Posterior cingulate gyrus (tissue), 11 donors: Measurements from ENCODE around the gene SLC6A13.

Experiments used
- DNase-seq, 10 donors: peaks; one replicate each; pipeline versions ENCODE4 v3.0.0 to v3.0.0-alpha.2; 2020 to 2021; ENCODE audit warnings: mixed read lengths in 3 of 10
- intact Hi-C: fragments of 100-400 bp; cut with DNase I; formaldehyde crosslinking; loops from one replicate; pipeline ENCODE4 v1.15.1; 2023

Gene SLC6A13

DNA sequence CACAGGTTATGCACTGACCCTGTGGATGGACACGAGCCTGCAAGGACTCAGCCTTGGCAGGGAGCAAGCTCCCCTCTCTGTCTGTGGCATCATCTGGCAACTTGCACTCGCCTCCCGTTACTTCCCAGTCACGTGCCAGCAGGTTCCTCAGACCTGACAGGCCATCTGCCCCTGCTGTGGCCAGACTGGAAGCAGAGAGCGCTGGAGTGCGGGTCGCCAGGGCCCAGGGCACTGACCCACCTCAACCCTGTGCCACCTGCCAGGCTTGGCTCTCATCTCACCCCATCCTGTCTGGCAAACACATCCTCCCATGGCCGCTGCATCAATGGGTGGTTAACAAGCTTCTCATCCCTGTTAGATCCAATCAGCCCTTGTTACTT lies 77.1 kb downstream of the SLC6A13 start:
- intact Hi-C loops: no loop called here
- DNase-seq: peak in 4 of 10 donors; percentile 15 to 73 (median 58)

DNA sequence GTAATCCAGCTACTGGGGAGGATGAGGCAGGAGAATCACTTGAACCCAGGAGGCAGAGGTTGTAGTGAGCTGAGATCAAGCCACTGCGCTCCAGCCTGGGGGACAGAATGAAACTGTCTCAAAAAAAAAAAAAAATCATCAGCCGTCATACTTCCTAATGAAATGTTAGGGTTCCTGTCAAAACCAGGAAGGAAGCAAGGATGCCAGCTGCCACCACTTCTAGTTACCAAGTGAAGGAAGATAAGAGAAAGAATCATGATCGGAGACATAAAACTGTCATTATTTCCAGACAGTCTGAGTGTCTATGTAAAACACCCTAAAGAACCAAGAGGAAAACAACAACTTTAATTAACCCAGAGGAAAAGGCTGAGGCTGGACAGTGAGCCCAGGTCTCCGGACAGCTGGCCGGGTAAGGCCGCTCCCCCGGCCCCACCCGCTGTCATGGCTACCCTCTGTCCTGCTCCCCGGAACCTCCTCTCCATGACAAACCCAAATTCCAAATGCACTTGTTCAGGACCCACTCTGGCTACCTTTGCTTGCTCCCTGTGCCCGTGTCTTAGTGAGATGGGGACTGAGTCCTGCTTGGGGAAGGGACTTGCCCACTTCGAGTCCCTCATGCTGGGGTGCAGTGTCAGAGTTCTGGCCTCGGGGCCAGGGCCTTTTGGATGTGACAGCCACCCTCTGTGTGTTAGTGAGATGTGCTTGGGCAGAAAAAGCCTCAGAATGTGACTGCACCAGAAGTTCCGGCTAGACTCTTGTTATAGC lies 77.6 kb downstream of the SLC6A13 start:
- peak in 4 of 10 donors; percentile 9 to 61 (median 48) for DNase-seq
- intact Hi-C loops: no loop called here

DNA sequence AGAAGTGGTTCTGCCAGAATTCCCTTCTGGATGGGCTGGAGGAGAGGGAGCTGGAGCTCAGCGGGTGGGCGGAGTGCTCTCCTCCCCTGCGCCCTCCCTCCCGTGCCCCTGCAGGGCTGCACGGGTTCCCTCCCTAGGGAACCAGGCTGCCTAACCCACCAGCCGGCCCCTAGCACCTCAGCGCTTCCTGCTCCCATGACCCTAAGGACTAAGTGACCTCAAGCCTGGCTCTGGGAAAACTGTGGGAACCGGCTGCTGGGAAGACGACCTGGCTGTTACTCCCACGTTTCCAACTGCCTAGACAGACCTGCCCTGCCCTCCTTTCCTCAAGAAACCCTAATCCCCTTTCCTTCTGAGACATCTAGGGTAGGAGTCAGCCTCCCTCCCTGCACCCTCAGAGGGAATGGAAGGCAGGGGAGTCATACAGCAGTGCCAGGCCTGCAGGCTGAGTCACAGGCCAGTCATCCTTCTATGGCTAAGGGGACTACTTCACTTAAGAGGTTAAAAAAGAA lies 80.2 kb downstream of the SLC6A13 start:
- intact Hi-C loops: no loop called here

DNA sequence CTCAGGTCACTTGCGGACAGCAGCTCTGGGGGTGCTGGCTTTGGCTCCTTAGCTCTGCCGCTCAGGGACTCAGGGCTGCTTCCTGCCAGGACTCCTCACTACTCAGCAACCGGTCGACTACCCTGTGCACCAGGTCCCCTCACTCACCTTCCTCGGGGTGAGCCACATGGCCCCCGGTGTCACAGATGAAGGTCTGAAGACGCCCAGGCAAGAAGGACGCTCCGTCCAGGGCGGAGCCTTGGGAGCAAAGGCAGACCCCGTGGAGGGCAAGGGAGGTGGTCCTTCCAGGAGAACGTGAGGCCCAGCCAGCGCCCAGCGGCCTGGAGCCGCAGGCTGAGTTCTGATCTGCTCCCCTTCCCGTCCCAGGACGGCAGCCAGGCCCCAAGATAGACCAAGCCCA lies 80.7 kb downstream of the SLC6A13 start:
- intact Hi-C loops: no loop called here
- peak in 4 of 10 donors; percentile 13 to 79 (median 52) for DNase-seq

More for the DNA sequence above, 80.2 kb downstream of the SLC6A13 start:
- peak in 3 of 10 donors; percentile 45 to 59 (median 49) for DNase-seq

DNA sequence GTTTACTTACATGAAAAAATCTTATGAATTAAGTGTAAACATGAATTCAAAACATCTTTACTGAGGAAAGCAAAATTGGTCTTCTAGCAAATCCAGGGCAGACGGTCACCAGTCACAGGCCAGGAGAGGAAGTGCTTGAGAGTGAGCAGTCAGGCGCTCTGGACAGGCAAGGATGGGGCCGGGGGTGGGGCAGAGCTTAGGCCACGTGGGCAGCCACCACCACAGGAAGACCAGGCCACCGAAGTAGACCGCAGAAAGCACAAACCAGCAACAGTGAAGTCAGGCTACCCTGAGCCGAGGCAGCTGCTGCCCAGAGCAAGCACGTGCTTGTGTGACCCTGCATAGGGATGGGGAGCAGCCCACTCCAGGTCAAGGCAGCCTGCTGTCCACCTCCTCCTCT lies 82.2 kb downstream of the SLC6A13 start:
- peak in 2 of 10 donors; percentile 59 to 82 for DNase-seq
- intact Hi-C loops: no loop called here

DNA sequence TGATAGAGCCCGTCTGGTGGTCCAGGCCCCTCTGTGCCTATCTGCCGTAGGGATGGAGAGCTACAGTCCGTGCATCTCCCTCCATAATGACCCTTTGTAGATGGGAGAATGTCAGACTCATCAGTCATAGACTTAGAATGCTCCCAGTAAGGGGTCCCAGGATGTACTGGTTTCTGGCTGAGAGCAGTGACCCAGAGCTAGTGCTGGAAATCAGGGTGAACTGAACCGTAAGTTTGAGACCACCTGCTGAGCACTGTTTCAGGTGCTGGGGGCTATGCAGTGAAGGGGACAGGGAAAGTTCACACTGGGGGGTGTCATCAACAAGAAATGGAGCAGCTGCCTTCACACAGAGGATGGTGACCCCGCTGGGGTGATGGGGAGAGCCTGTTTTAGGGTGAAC lies 82.8 kb downstream of the SLC6A13 start:
- intact Hi-C loops: no loop called here
- peak in 1 of 10 donors; percentile 15 for DNase-seq

DNA sequence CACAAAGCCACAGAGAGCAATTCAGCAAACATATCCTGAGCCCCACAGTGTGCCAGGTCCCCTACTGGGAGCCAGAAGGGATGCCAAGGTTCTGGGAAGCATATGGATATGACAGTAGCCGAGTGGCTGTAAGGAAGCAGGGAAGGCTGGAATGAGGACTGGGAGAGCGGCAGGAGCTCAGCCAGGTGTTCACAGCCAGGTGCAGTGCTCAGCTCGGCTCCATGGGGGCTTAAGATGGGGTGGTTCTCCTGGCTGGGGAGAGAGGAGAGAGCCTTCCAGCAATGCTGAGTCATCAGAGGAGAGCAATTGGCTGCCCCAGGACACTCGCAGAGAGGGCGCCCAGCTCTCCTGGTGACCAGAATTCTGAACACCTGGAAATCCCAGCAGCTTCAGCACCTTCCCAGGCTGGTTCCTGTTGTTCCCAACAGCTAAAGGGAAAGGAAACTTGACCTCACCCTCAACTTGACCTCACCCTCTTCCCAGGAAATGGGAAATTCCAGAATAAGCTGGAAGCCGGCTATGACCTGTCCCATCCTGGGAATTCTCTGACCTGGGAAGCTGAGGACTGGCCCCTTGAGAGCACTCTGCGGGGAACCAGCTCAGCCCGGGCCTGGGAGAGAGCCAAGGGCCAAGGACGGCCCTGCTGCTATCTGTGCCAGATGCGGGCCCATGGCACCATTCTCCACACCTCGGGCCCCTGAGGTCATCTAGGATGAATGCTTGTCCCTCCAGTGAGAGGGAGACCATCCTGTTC lies 83.3 kb downstream of the SLC6A13 start:
- intact Hi-C loops: no loop called here
- peak in 2 of 10 donors; percentile 62 to 65 for DNase-seq

DNA sequence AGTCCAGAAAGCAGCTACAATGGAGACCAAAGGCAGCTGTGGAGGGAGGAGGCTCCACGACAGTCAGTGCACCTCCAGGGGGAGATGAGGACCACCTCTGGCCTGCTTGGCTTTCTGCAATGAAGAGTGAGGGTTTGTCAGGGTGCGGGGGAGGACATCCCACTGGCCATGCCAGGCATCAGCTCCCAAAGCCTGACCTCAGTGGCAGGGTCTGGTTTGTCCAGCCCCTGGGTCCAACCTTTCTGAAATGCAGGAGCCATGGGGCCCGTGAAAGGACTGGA lies 83.9 kb downstream of the SLC6A13 start:
- intact Hi-C loops: no loop called here
- DNase-seq: peak in 2 of 10 donors; percentile 42 to 55

DNA sequence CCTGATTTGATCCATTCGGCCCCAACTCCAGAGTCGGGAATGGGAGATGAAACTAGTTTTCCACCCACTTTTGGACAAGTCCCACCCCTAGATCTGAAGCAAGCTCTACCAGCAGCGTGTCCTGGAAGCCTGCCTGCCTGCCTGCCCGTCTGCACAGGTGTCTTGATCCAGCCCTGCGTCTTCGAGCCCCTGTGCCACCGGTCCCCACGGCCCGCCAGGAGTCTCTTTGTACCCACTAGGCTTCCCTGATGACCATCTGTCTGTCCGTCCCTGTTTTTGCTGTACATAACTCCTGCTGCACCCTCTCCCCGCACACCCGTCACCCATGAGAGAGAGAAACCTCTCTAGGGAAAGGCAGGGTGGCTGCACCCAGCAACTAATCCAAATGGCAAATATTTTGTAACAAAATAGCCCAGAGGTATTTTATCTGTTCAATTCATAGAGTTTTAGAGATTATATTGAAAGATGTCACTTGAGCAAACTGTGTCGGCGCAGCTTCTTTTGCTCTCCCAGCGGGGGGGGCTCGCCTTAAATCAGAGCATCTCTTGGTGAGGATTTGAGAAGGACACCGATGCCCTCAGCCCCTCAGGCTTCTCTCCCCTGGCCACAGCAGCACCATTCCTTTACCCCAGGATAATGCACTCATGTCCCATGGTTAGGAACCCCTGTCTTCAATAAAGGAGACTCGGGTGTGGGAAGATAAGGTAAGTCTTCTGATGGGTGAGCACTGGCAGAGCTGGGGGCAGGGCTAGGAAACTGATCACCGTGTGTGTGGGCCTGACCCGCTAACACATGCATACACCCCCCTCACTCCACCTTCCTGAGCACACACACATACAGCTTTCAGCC lies 84.4 kb downstream of the SLC6A13 start:
- intact Hi-C loops: no loop called here
- DNase-seq: peak in 2 of 10 donors; percentile 68 to 86

DNA sequence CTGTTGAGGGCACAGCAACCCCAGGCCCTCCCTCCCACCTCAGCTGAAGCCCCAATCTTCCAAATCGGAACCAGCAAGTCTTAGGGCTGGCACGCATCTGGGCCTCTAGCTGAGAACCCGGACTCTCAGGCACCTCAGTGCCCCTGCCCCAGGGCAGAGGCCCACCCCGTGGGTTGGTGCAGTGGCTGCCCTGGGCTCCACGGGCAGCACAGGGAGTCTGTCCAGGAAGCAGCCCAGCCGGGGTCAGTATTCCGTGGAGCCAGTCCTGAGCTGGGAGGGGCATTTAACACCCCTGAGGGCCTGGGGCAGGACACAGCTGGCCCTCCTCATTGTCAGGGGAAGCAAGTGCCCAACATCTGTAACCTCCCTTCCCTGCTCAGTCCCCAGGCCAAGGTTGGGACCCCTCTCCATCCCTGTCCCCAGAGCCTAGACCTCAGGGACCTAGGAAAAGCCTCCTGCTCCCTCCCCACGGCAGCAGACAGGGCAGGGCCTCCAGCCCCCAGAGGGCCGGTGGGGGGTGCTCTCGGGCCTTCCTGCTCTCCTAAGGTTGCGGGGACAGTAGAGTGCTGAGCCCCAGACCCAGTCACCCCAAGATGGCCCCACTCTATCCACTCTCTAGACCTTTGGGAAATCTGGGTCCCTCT lies 85.2 kb downstream of the SLC6A13 start:
- peak in 2 of 10 donors; percentile 59 to 71 for DNase-seq
- intact Hi-C loops: no loop called here

DNA sequence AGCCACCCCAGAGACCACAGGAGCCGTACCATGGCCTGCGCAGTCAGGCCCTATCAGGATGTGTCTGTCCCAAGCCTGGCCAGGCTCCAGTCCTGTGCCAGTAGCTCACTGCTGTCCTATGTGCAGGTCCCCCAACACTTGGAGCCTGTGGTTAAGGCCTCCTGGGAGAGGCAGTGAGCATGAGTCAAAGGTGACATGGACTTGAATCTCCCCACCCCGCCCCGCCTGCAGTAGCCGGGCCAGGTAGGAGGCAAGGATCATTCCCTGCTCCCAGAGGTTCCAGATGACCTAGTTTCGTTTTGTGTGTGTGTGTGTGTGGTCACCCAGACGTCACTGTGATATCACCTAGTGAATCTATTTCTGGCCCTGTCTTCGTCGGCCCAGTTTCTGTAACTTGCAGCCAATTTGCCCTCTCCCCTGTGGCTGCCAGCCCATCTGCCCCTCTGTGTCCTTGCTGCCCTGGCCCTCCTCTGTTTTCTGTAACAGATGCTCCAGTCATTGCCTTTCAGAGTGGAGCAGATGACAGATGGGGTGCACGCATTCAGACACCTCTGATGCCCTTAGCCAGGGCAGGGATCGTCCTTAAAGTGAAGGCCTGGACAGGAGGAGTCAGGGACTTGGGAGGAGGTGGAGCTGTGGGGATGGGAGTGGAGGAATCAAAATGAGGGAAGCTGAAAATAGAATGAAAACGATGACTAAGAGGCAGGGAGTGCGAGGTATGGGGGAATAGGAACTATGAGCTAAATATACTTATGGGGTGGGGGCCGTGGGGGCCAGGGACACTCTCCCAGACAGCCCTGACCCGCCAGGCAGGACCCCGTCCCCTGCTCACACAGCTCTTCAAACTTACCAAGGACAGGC lies 86.1 kb downstream of the SLC6A13 start:
- intact Hi-C loops: no loop called here
- DNase-seq: peak in 3 of 10 donors; percentile 21 to 82 (median 66)

DNA sequence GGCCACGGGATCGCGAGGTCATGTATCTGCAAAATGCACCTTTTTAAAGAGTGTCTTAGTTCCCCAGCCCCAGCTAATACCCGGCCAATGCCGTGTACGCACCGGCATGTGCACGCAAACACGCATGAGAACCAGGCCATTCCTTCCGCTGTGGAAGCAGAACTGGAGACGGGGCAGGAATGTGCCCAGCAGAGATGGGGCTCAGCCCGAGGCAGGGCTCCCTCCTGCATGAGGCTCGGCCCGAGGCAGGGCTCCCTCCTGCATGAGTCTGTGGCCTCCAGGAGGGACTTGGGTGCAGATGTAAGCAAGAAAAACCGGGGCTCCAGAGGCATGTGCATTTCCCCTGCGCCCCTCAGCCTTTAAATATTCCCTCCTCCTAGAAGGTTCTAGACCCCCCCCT lies 86.9 kb downstream of the SLC6A13 start:
- intact Hi-C loops: no loop called here
- DNase-seq: peak in 2 of 10 donors; percentile 57 to 59

DNA sequence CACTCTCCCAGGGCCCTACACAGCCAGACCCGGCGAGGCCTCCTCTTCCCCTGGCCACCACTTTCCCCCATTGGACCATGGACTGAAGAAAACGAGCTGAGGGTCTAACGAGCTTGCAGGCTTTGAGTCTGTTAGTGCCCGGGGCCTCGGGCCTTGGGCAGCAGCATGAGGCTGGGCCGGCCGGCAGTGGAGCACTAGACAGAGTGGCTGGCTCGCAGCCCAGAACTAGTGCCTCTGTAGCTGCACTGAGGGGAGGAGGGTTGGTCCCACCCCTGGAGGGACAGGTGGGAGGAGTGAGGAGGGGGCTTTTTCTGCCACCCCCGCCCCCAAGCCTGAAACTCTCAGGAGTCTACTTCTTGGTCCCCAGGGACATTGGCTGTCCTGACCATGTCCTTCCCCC lies 87.4 kb downstream of the SLC6A13 start:
- intact Hi-C loops: no loop called here
- DNase-seq: peak in 5 of 10 donors; percentile 29 to 85 (median 51)

DNA sequence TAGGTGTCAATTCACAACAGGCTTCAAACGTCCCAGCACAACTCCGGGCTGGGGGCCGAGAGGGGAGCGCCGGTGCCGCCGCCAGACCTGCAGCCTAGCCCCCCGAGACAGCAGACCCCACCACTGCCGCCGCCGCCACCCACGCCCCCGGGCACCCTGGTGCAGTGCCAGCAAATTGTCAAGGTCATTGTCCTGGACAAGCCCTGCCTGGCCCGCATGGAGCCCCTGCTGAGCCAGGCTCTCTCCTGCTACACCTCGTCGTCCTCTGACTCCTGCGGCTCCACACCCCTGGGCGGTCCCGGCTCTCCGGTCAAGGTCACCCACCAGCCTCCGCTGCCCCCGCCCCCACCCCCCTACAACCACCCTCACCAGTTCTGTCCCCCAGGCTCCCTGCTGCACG lies 88.0 kb downstream of the SLC6A13 start:
- intact Hi-C loops: no loop called here
- peak in 2 of 10 donors; percentile 60 to 84 for DNase-seq

DNA sequence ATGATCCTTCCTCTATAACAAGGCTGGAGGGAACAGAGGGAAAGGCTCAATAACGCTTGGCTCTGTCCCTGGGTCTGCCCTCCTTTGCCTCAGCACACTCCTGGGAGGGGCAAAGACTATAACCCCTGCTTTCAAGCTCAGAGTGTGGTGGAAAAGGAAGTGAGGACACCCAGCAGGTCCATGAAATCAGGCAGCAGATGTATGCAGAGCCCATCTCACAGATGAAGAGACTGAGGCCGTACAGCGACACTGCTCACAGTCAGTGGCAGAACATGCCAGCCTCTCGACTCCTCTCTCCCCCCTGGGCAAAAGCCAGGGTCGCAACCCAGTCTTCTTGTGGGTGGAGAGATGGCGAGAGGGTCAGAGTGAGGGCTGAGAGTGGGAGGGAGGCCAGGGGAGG lies 88.5 kb downstream of the SLC6A13 start:
- intact Hi-C loops: no loop called here
- DNase-seq: no peak

DNA sequence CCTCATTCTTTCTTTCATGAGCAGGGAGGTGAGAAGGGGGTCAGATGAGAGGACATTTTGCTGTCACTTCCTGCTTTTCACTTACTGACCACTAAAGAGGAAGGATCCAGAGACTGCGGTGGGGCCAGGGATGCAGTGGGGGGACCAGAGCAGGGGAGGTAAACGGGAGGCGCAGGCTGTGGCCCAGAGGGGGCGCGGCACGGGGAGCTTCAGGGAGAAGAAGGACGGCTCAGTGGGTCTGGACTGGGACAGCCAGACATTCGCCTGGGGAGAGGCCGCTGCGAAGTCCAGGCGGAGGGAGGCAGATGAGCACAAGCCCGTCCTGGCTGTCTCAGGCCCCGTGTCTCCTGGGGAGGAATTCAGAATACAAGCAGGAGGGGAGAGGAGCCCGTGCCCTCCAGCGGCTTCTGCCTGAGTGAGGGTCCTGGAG lies 89.9 kb downstream of the SLC6A13 start:
- peak in 2 of 10 donors; percentile 54 to 77 for DNase-seq
- intact Hi-C loops: no loop called here

DNA sequence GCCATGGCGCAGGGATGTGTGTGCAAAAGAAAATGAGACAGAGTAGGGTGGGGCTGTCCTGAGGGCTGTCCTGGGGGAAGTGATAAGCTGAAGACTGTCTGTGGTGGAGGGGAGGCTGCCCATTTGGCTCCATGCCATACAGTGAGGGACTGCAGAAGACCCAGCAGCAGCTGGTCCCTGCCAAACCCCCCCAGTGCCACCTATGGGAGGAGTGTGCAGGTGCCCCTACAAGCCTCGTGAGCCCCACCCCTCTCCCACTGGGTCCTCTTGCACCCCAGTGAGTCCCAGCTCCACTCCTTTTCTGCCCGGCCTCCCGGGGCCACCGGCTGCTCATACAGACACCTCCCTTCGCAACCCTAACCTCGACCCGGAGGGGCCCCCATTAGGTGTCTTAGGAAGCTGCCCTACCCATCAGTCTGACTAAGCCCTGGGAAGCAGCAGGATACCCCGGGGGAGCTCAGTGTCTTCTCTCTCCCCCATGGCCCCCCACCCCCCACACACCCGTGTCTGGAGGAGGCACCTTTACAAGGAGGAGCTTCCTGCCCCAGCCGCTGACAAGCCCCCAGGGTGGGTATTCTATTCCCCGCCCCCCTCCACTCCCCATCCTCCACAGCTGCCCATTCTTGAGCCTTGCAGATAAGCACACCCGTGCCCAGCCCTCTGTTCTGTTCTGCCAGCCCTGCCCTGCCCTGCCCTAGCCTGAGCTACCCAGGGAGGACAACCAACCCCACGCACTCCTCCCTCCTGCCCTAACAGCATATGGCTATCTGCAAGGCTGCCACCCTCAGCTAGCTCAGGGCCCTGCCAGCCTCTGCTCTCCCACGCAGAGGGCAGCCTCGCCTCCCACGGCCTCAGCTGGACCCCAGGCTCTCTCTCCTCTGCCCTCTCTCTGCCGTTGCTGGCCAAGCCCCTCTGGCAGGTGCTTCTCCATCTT lies 90.6 kb downstream of the SLC6A13 start:
- peak in 2 of 10 donors; percentile 49 to 69 for DNase-seq
- intact Hi-C loops: no loop called here

DNA sequence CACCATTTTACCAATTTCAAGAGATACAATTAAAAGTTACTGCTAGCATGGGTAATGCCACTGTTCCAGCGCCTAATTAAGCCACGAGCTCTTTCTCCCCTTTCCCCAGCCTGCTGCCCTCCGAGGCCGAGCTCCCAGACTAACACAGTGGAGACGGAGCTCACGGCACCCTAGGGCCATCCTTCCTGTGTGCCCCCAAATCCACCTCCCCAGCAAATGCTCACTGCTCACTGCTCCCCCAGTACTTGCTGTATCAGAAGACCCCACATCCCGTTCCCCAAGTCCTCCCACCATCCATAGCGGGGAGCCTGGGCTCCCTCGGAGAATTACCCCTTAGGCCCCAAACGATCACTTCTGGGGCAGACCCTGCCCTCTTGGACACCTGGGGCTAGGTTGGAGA lies 91.4 kb downstream of the SLC6A13 start:
- intact Hi-C loops: no loop called here
- DNase-seq: peak in 2 of 10 donors; percentile 60 to 62
